ENCODE results near the gene GDPD3.
A peak's percentile ranks its signal among the peaks of the same experiment; 100 is the strongest.

Gene GDPD3

GRCh38 chr16:30075503-30076275, 37.6 kb downstream of the GDPD3 start, which contains the start of gene PPP4C:
Gene PPP4C (plus strand): TSS chr16:30075994. CDS start chr16:30076378, 384 bp downstream.
- DNase-seq: peak; percentile 97

GRCh38 chr16:30070490-30070889, 42.8 kb downstream of the GDPD3 start:
- DNase-seq: no peak

GRCh38 chr16:30069611-30070462, 43.5 kb downstream of the GDPD3 start:
- DNase-seq: no peak

GRCh38 chr16:30068750-30069610, 44.4 kb downstream of the GDPD3 start:
- peak; percentile 76 for DNase-seq

GRCh38 chr16:30068333-30068732, 45.0 kb downstream of the GDPD3 start:
- DNase-seq: no peak

GRCh38 chr16:30067584-30067916, 45.8 kb downstream of the GDPD3 start:
- no peak for DNase-seq

GRCh38 chr16:30066761-30067583, 46.4 kb downstream of the GDPD3 start:
- no peak for DNase-seq

- DNase-seq: peak; percentile 80
These were observed 47.2 kb downstream of the GDPD3 start for GRCh38 chr16:30065943-30066760.

GRCh38 chr16:30065102-30065942, 48.0 kb downstream of the GDPD3 start, which contains the start of gene ALDOA:
Gene ALDOA (plus strand): TSS chr16:30065760. CDS start chr16:30066898, 1,138 bp downstream.
- DNase-seq: peak; percentile 98

GRCh38 chr16:30064729-30065101, 48.6 kb downstream of the GDPD3 start:
- DNase-seq: no peak

GRCh38 chr16:30063893-30064728, 49.2 kb downstream of the GDPD3 start:
- DNase-seq: peak; percentile 83

- no peak for DNase-seq
These were observed 50.0 kb downstream of the GDPD3 start for GRCh38 chr16:30063278-30063892.

GRCh38 chr16:30060836-30061554, 52.3 kb downstream of the GDPD3 start:
- no peak for DNase-seq

GRCh38 chr16:30060346-30060745, 53.0 kb downstream of the GDPD3 start:
- no peak for DNase-seq

- peak; percentile 80 for DNase-seq
These were observed 58.3 kb downstream of the GDPD3 start for GRCh38 chr16:30054959-30055553.

All from activated CD8-positive, alpha-beta memory T cell treated with anti-CD3 and anti-CD28 coated beads, Interleukin-2, amount 50 U/mL, for 48 hours (primary cell).